Activated T-cell treated with anti-CD3 and anti-CD28 coated beads, Interleukin-2, amount 50 U/mL, for 1 hour (primary cell): ENCODE measurements around the gene PTX4.
"Not testable (repeated sequence)": the region's sequence is repeated elsewhere in the genome, so short reads cannot be mapped to it uniquely, and the experiment has no call there.

Experiments
- DNase-seq: peaks from one replicate; pipeline ENCODE4 v3.0.0-alpha.2; 2020

PTX4 gene

DNA sequence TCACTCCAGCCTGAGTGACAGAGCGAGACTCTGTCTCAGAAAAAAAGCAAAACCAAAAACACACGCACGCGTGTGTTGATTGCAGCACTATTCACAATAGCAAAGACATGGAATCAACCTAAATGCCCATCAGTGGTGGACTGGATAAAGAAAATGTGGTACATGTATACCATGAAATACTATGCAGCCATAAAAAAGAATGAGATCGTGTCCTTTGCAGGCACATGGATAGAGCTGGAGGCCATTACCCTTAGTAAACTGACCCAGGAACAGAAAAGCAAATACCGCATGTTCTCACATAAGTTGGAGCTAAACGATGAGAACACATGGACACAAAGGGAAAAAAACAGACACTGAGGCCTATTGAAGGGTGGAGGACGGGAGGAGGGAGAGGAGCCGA, 9.8 kb downstream of the PTX4 start:
- not testable (repeated sequence) for DNase-seq

DNA sequence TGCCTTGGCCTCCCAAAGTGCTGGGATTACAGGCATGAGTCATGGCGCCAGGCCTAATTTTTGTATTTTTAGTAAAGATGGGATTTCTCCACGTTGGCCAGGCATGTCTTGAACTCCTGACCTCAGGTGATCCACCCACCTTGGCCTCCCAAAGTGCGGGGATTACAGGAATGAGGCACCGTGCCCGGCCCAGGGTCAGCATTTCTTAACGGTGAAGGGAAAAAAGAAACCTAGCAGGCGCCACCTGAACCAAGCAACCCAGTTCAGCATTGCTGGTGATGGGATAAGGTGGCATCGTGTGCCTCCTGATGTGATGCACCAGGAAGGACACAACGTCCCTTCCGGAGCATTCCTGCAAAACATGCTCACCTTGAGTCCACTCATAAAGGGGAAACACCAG, 11.7 kb downstream of the PTX4 start:
- DNase-seq = no peak

DNA sequence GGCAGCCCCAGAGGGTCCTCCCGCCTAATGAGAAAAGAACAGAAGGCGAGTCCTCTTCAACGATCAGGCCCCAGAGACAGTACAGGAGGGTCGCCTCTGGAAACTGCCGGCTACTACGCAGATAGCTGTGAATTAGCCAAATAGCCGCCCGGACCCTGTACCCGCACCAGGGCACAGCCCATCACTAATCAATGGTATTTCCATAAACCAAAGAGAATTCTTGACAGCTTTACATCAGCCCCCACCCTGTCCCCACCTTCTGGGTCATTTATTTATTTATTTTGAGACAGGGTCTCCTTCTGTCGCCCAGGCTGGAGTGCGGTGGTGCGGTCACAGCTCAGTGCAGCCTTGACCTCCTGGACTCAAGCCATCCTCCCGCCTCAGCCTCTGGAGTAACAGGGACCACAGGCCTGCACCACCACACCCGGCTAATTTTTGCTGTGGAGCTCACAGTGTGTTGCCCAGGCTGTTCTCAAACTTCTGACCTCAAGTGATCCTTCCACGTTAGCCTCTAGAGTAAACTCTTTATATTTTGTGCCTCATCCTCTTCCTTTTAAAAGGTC, 13.1 kb downstream of the PTX4 start:
- no peak for DNase-seq

DNA sequence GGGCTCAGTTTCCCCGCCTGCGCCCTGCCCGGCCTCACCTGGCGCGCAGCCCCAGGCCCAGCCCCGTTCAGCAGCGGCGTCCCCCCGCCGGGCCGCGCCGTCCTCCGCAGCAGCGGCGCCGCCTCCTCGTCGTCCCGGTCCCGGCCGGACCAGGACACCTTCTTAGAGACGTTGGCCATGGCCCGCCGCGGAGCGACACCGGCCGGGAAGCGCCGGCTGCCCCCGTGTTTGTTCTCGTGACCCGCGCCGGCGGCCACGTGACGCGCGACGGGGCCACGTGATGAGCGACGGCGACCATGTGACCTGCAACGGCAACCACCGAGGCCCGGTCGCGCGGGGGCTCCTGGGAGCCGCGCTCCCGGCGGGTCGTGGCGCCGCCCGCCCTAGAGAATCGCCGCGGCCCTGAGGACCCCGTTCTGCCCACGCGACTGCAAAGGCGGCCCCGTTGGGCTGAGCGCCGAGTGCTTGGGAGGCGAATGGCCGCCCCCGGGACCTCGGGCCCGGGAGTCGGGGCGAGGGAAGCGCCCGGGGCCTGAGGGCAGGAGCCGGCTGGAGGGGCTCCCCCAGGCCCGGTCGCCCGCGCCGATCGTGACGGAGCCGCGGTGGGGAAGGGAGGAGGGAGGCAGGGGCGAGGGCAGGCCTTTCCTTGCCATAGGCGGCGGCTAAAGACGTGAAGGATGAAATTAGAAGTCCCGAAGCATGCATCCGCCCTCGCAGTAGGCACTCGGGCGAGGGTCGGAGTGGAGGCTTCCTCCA, 13.8 kb downstream of the PTX4 start, which contains the start of gene CLCN7:
CLCN7 (minus strand) TSS at position 233 of the 756 bp plus-strand sequence; CDS start at position 179, 54 bp downstream.
- DNase-seq = peak; percentile 84

DNA sequence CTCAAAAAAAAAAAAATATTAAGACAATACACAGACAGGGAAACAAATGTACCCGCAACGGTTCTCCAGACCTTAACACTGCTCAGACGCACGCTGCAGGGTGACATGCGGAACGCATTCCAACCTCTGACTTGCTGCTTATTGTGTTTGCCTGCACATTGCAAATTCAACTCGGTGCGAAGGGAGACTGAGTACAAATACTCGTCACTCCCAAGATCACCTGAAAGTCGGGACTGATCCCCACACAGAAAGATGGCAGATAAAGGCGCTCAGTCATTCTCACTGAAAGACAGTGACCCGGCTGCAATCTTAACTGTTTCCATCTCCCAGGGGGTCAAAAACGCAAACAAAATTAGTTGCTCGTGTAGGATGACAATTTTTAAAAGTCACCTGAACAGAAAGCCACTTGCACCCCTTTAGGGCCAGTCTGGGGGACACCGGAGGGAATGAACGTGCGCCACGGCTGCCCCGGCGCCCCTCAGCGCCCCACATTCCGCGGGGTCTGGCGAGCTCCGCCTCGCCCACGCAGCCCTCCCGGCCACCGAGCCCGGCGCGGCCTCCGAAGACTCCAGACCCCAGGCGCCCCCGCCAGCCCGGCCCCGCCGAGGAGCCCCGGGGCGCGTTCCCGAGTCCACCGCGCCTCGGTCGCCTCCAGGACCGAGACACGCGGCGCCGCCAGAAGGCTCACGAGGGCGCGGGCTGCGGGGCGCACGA, 14.5 kb downstream of the PTX4 start:
- DNase-seq = no peak

DNA sequence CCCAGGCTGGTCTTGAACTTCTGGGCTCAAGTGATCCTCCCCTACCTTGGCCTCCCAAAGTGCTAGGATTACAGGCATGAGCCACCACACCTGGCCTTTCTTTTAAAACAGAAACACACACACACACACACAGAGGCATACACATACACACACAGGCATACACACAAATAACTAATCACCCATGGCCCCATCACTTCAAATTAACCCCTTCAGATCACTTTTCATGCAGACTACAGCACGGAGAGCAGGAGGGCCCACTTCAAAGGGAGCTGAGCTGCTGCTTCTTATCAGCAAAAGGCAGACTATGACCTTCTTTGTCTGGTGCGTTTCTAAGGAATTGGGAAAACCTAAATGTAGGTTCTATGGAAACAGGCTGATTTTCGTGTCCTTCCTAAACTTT, 15.8 kb downstream of the PTX4 start:
- DNase-seq = no peak

DNA sequence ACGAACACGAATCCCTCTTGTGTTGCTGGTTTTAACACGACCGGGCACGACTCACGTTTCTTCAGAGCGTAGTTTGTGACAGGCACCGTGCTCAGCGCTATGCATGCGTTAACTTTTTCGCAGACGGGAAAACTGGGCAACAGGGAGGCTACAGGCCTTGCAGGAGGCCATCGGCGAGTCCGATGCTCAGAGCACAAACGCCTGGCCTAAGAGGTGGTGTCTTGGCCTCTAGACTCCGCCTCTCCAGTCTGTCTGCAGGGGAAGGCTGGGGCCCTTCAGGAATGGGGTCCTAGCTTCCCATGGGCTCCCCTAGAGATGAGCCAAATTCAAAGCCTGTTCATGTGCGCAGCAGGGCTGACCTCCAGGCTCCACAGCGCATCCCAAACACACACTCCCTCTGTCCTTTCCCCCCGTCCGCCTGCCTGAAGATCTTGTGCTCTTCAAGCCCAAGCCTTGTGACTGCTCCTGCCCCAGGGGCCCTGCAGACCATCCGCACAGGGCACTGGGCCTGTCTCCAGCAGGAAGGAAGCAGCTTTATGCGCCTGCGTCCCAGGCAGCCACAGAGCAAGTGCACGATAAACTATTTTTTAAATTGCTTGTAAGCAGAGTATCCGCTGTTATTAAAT, 17.1 kb downstream of the PTX4 start:
- no peak for DNase-seq

DNA sequence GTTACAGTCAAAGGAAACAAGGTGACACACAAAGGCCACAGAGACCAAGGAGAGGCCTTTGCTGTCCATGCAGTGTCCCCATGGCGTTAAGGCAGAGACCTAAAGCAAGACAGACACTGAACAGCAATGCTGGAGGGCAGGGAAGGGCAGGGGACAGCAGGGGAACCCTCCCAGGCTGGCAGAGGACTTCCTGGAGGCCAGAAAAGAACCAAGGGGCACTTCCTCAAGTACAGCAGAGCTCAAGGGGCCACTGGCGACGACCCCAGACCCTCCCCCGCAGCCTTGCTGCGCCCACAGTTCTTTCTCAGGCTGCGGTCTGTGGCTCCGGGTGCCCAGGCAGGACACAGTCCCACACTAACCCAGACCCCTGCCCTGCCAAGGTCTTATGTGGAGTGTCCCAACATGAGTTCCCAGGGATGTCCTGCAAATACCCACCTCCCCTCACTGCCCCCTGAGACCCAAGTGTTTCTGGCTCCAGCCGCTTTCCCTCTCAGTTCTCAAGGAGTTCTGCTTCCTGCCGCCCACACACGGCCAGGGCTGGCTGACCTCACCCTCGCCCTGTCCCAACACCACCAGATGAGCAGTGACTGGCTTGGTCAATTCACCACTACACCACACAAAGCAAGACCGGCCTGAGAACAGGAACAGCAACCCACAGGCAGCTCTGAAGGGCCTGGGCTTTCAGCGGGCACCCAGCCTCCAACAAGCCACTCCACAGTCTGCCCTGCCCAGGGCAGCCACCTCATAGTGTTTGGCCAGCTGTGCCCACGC, 18.1 kb downstream of the PTX4 start:
- DNase-seq = no peak

DNA sequence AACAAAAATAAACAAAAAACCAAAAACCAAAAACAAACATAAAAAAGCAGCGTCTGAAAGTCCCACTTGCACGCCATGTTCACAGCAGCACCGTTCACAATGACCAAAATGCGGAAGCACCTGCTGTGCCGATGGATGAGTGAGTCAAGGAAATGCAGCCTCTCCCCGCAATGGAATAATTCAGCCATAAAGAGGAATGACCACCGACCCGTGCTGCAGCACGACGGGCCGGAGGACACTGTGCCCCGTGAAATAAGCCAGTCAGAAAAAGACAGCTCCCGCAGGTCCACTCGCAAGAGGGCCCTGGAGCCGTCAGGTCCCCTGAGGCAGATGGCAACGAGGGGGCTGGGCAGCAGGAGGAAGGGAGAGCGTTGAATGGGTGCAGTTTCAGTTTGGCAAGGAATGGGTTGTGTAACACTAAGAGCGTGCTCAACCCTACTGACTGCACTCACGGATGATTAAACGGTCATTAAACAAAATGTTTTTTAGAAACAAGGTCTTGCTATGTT, 19.0 kb downstream of the PTX4 start:
- DNase-seq = no peak

DNA sequence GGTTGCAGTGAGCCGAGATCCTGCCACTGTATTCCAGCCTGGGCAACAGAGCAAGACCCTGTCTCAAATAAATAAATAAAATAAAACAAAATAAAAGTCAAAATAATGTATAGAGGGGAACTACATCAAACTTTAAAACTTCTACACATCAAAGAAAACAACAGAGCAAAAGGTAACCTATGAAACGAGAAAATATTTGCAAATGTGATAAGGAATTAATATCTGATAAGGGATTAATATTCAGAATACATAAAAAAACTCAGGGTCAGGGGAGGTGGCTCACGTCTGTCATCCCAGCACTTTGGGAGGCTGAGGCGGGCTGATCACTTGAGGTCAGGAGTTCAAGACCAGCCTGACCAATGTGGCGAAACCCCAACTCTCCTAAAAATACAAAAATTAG, 19.6 kb downstream of the PTX4 start:
- DNase-seq = not testable (repeated sequence)

DNA sequence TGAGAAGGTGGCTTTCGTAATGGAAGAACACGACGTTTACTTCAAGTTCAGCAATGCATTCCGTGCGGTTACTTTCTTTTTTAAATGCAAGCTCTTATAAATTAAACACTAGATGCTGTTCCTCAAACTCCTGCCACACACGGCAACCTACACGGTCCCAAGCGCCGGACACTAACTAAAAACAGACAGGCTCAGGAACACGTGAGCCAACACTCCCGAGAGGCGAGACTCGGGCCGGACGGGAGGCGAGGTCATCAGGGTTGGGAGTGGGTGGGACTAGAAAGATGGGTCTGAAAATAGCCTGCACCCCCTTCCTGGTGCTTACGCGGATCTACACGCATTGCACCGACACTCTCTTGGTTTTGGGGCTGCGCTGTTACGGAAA, 20.3 kb downstream of the PTX4 start:
- DNase-seq = no peak

DNA sequence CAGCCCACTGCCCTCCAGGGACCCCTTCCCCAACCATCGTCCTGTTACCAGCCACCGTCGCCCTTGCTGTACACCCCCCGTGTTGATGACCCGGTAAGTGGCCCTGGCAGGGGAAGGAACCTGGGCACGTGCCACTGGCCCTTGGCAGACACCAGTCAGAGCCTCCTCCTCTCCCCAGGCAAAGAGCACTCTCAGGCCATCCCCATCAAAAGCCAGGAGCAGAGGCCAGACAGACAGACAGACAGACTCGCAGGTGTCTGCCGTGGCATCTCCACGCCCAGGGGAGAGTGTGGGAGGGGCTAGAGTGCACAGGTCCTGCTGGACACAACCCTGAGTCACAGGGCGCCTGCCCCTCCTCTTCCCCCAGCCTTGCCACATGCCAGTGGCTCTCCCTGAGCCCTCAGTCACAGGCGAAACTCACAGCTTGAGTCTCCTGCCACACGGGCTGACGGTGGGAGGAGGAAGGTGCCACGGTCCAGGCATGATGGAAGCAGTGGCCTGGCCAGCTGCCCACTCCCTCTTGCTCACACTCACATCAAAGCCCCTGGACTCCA, 21.7 kb downstream of the PTX4 start:
- DNase-seq = no peak

DNA sequence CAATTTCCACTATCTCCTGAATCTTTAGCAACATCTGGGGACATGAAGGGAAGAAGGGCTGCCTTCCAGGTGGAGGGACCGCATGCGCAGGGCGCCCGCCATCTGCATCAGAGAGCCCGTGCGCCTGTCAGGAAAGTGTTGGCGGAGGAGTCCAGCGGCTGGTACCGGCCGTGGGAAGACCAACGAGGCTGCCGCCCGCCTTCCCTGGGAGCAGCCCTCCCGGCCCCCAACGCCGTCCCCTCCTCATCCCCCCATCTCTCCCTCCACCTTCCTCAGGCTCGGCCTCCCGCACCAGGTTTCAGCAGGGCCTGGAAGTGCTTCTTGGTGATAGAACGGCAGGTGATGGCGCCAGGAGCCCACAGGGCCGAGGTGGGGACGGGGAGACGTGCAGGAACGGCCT, 22.7 kb downstream of the PTX4 start:
- no peak for DNase-seq

DNA sequence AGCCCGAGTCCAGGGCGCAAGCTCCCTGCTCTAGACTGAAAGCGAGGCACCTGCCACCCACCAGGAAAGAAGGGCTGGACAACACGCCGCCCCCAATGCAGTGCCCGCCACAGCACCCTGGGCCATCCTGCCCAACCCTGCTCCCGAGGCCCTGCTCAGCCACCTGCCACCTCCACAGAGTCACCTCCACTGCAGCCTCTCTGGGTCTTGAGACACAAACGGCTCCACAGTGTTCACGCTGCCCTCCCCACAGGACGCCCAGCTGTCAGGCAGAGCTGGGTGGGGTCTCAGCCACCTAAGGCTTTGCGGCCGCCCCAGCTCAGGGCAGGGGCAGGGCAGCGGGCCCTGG, 23.2 kb downstream of the PTX4 start:
- DNase-seq = no peak

DNA sequence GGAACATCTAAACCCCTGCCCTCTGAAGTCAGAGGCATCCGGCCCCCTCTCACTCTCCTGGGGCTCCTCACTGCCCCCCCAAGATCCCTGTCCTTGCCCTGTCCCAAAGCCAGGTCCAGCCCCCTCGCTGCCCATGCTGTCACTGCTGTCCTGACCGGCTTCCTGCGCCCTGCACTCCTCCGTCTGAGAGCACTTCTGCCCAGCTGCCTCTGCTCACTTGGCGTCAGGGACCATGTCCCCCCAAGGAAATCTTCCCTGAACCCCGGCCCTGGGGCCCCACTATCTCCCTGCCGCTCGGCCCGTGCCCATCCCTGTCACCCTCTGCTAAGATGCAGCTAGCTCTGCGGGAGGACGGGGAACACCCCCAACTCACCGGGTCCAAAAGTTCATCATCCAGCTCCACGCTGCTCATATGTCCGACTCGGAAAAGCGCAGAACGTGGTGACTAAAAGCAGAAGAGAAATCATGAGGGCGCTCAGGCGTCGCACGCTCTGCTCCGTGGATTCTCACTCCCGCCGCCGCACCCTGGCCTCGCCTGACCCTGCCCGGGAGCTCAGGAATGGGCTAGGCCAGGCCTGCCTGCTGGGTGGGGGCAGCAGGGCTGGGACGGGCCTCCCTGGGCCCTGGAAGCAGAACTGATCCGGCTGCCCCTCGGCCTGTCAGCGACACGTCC, 23.7 kb downstream of the PTX4 start:
- DNase-seq = no peak

DNA sequence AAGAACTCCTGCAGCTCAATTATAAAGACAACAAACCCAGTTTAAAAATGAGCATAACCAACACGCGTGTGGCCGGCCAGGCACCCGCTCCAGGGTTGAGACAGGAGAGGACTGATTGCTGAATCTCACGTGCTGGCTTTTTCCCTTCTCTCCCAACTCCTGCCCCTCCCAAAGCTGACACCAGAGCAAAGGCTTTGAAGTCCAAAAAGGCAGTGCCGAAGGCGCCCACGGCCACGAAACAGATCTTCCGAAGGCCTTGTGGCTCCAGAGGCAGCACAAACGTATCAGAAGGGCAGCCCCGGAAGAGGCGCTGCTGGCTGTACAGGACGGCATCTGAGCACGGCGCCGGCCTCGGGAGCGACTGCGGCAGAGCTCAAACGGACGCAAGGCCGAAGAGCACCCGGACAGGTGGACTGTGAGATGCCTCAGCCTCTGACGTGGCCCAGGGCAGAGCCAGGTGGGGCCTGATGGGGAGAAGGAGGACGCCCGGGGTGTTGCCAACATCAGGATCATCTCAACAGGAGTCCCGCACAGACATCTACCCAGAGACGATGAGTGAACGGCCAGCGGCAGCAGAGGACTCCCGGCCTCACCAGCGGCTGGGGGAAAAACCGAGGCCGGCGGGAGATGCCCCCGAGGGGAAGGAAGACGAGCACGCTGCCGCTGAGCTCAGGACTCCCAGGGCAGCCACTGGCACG, 24.4 kb downstream of the PTX4 start:
- DNase-seq = no peak

DNA sequence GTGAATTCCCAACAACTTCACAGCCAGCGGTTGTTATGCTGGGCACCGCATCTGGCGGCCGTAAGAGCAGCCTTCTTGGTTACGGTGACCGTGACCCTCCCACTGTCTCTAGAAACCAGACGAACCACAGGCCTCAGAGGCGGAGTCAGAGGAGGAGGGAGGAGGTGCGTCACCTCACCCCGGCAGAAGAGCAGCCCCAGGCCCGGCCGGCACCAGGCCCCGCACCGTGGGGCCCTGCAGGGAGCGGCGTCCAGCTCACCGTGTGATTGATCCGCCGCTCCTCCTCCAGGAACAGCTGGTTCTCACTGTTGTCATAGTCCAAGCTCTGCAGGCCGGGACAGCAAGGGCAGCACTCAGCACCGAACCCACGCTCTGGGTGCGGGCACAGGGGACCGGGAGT, 27.6 kb downstream of the PTX4 start:
- no peak for DNase-seq

DNA sequence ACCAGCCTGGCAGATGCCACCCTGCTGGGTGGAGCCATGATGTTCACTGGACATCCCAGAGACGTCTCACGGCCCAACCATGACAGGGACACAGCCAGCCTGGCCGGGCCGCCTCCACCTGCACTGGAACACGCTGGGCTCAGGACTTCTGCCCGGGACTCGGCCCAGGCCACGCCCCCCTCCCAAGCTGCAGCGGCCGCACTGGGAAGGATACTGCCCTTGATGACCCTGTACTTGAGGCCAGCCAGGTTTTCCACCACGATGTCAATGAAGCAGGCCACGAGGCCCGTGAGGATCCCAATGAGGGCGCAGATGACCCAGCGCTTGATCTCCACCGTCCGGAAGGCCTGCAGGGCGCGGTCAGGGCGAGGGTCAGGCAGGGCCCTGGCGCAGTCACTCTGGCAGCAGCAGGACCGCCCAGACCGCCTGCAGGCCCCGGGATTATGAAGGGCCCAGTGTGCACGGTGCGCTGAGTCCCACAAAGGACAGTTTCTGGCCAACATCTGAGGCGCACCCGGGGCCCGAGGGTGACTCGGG, 28.1 kb downstream of the PTX4 start:
- DNase-seq = no peak

DNA sequence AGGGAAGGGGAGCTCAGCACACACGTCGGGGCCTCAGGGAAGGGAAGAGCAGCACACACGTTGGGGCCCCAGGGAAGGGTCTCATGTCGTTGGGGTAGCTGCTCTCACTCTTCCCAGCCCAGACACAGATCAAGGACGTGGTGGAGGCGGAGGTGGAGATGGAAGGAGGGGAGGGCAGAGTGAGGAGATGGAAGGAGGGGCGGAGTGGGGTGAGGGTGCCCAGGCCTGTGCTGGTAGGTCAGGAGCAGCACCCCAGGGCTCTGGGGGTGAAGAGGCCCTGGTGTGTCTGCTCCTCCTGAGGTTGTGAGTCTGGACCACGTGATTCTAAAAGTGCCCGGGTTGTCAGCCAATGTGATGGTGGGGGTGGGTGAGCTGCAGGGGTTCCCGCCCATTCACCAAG, 28.8 kb downstream of the PTX4 start:
- no peak for DNase-seq

DNA sequence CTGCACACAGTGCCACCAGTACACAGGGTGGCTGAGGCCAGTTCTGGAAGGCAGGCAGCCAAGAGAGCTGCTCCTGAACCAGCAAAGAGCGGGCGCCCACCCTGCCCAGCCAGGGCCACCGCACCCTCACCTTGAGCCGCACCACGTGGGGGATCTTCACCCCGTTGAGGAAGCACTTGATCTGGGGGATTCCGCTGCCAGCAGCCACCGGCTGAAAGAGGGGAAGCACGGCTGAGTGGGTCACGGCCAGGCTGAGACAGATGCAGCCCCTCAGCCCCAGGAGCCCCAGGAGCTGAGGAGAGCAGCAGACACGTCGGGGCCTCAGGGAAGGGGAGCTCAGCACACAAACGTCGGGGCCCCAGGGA, 29.8 kb downstream of the PTX4 start:
- no peak for DNase-seq

DNA sequence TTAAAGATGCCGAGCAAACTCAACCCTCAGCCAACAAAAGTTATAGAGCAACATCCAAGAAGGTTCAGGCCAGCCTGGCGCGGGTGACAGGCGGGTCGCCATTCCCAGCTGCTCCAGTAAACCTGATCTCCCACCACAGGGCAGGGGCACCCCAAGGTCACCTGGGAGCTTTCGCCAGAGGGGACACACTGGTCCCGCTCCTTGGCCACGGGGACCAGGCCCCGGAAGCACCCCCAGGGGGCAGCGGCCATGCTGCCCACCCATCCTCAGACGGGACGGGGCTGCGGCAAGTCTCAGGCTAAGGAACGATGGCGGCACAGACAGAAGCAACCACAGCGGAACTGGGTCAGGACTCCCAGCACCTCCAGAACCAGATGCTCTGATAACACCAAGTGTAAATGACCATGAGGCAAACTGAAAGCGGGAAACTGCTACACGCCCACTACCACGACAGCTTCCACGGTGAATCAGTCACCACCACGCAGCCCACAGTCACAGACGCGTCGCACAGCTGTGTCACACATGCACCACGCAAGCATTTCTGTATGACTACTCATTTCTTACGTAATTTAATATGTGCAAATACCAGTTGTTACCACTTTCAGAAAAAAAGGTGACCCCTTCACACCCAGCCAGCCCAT, 30.3 kb downstream of the PTX4 start:
- DNase-seq = no peak
